Fibroblast of the aortic adventitia (primary cell): ENCODE measurements around the gene TCEAL4. TPM values are rescaled to one million over a fixed set of nuclear protein-coding genes. Genes with fewer than 3 reads are reported as not detected.

Experiments
- DNase-seq: peaks from one replicate; pipeline ENCODE4 v3.0.0-alpha.2; 2010; ENCODE audit warnings: low read depth
- H3K4me3 ChIP-seq: 2 replicates; pipeline ENCODE4 v1.5.1; 2011; ENCODE audit warnings: low read depth, mild to moderate bottlenecking, control low read depth, low read length, moderate library complexity
- CTCF ChIP-seq: IDR thresholded peaks from 2 replicates; pipeline ENCODE4 v1.5.1; 2011; ENCODE audit warnings: mild to moderate bottlenecking, low read length, control low read depth, inconsistent platforms; ENCODE audit not compliant: insufficient read depth
- total RNA-seq: library from RNA; depleted of rRNA; stranded (reverse); fragments of >200 nt; gene quantifications from 2 replicates; pipeline ENCODE4 v1.2.3, GENCODE V29; 2012; ENCODE audit warnings: low replicate concordance

Gene TCEAL4
- total RNA-seq, result 47.1 and 100 TPM in 2 replicates

DNA sequence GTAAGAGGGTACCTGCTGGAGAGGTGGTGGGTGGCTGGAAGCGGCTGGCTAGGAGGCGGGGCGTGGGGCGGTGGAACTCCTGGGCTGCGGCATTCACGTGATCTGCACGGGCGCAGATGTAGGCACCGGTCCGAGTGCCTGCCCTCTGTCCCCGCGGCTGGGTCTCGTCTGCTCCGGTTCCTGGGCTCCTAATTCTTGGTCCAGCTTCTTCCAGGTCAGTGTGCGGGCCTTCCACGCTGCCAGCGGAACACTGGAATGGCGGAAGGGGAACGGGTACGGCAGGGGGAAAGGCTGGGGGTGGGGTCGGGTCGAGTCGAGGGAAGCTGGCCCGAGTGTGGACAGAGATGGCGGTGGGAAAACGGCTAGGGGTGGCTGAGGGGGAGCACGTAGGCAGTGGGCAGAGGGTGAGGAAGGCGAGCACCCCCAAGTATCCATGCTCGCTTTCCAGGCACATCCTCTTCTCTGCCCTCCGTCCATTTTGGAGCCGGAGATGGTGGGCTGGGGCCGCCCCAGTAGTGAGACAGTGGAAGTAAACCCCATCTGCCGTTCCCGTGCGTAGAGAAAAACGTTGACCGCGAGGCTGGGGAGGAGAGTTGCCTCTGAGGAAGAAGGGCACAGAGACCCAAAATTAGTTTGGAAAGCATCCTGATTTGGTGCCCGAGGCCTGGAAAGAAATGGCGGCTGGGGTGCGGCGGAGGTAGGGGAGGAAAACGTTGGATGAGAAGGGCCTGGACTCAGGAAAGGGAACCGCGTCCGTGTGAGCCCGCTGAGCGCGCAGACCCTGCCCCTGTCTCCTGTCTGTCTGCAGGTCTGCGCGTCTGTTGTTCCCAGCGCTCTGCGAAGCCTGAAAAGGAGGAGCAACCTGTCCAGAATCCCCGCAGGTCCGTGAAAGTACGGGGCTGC, at the start of gene TCEAL4:
TCEAL4 (plus strand) TSS at position 105 of the 903 bp plus-strand sequence. CDS start 1,161 bp downstream, outside the sequence.
- no peak for TF ChIP-seq CTCF
- peak; percentile 21 for DNase-seq
- peak within 1 kb of the TSS; percentile 77 for H3K4me3 ChIP-seq

- DNase-seq, result no peak
- no peak overlapping the region for H3K4me3 ChIP-seq
- TF ChIP-seq CTCF, result no peak
These were observed 49.2 kb upstream of the TCEAL4 start for GRCh38 chrX:103536071-103536470.

DNA sequence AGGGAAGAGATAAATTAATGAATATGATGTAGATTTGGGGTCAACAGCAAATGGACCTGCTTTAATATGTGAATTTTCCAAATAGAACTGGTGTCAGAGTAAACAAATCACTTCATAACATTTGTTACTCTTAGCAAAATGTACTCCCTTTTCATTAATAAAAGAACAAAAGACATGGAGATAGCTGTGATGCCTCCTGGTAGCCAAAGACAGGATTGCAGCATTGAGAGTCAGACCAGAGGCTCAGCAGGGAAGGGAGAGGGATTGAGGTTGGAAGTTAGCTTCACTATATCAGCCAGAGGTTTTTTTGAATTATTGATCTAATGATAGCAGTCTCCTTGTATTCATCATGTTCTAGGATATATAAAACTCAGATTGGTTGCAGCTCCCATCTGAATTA, 48.6 kb upstream of the TCEAL4 start:
- no peak for TF ChIP-seq CTCF
- no peak overlapping the region for H3K4me3 ChIP-seq
- no peak for DNase-seq

- TF ChIP-seq CTCF, result no peak
- H3K4me3 ChIP-seq, result no peak overlapping the region
- DNase-seq, result no peak
These were observed 47.4 kb upstream of the TCEAL4 start for GRCh38 chrX:103537871-103538387.

DNA sequence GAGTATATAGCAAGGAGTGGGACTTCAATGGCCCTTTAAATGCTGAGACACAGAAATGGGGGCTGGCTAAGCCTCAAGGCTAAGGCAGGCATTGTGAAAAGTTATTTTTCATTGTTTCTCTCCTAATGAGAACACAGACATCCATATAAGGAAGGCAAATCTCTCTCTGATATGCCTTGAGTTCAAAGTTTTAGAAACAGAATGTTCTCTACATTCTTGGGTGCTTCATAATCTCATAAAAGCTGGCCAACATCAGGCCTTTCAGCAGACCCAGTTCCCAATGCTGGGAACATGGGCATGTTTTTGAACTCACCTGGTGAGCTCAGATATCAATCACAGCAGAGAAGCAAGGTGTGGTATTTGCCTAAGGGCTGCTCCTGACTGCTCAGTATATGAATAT, 46.6 kb upstream of the TCEAL4 start:
- H3K4me3 ChIP-seq, result no peak overlapping the region
- TF ChIP-seq CTCF, result no peak
- peak; percentile 12 for DNase-seq

DNA sequence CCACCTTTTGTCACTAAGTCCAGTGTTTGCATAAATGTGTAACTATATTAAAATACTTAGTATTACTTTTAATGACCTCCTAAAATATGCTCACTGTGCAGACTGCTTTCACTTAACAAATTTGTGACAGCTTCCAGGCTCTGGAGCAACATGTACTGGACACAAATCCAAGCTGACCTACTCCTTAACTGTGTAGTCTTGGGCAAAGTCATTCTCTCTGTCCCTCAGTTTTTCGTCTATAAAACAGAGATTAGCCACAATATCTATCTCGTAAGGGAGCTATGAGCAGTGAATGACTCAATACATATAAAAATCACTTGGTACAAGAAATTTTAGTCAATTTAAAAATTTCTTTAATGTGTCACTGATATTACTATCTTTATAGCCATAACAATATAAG, 45.6 kb upstream of the TCEAL4 start:
- no peak for TF ChIP-seq CTCF
- no peak for DNase-seq
- no peak overlapping the region for H3K4me3 ChIP-seq

- peak; percentile 59 for DNase-seq
- H3K4me3 ChIP-seq, result no peak overlapping the region
- TF ChIP-seq CTCF, result no peak
These were observed 45.2 kb upstream of the TCEAL4 start for GRCh38 chrX:103540145-103540544.
